PFSK-1 (cell line): Measurements from ENCODE around the gene SLC24A3.

Experiments
- FOXP2 ChIP-seq: optimal IDR thresholded peaks from 2 replicates; pipeline ENCODE3; 2011; ENCODE audit warnings: borderline replicate concordance, control low read depth, inconsistent platforms; ENCODE audit not compliant: insufficient read depth; ENCODE audit errors: extremely low read length, extremely low read depth
- POLR2AphosphoS5 ChIP-seq: IDR thresholded peaks from 2 replicates; pipeline ENCODE4 v1.6.1; 2012; ENCODE audit warnings: low read depth, mild to moderate bottlenecking, control low read depth, low read length, moderate library complexity
- REST ChIP-seq, 2 experiments: IDR thresholded peaks; 2 replicates each; pipeline versions ENCODE4 v1.6.1 to v1.8.0; 2011 to 2012; ENCODE audit warnings: low read depth in 2 of 2, low read length in 2 of 2, control low read depth in 1 of 2, inconsistent platforms in 1 of 2, mild to moderate bottlenecking in 1 of 2, moderate library complexity in 1 of 2; ENCODE audit not compliant: insufficient read depth in 1 of 2
- SIN3A ChIP-seq: IDR thresholded peaks from 2 replicates; pipeline ENCODE4 v1.6.1; 2012; ENCODE audit warnings: mild to moderate bottlenecking, low read length, moderate library complexity, borderline replicate concordance; ENCODE audit not compliant: insufficient read depth
- TAF1 ChIP-seq: IDR thresholded peaks from 2 replicates; pipeline ENCODE4 v1.6.1; 2012; ENCODE audit warnings: low read length, control low read depth, borderline replicate concordance; ENCODE audit not compliant: insufficient read depth

The SLC24A3 gene

GRCh38 chr20:19446246-19446645 is 233.8 kb downstream of the SLC24A3 start:
- TF ChIP-seq SIN3A (no peak), FOXP2 (no peak), TAF1 (no peak), POLR2AphosphoS5 (no peak), REST (IDR thresholded peaks at IDR 0.05; ENCODE audit: insufficient read depth in 1 of 2, low read depth in 2 of 2, low read length in 2 of 2) (no peak)

- TF ChIP-seq REST (IDR thresholded peaks at IDR 0.05; ENCODE audit: insufficient read depth in 1 of 2, low read depth in 2 of 2, low read length in 2 of 2) = no peak
- TF ChIP-seq FOXP2 = no peak
- no peak for TF ChIP-seq POLR2AphosphoS5
- TF ChIP-seq SIN3A = no peak
- no peak for TF ChIP-seq TAF1
Measured at GRCh38 chr20:19448632-19449031, 236.2 kb downstream of the SLC24A3 start.

GRCh38 chr20:19449051-19449450 is 236.6 kb downstream of the SLC24A3 start:
- TF ChIP-seq SIN3A = no peak
- no peak for TF ChIP-seq REST (IDR thresholded peaks at IDR 0.05; ENCODE audit: insufficient read depth in 1 of 2, low read depth in 2 of 2, low read length in 2 of 2)
- no peak for TF ChIP-seq FOXP2
- no peak for TF ChIP-seq POLR2AphosphoS5
- no peak for TF ChIP-seq TAF1

GRCh38 chr20:19451231-19451922 is 238.9 kb downstream of the SLC24A3 start:
- TF ChIP-seq SIN3A = no peak
- TF ChIP-seq FOXP2 = no peak
- TF ChIP-seq POLR2AphosphoS5 = no peak
- no peak for TF ChIP-seq REST (IDR thresholded peaks at IDR 0.05; ENCODE audit: insufficient read depth in 1 of 2, low read depth in 2 of 2, low read length in 2 of 2)
- TF ChIP-seq TAF1 = no peak

GRCh38 chr20:19451923-19452295 is 239.5 kb downstream of the SLC24A3 start:
- TF ChIP-seq POLR2AphosphoS5 = no peak
- TF ChIP-seq SIN3A = no peak
- no peak for TF ChIP-seq TAF1
- no peak for TF ChIP-seq FOXP2
- TF ChIP-seq REST (IDR thresholded peaks at IDR 0.05; ENCODE audit: insufficient read depth in 1 of 2, low read depth in 2 of 2, low read length in 2 of 2) = no peak
